IMR-90 (cell line): Measurements from ENCODE around the gene EIF2A. TPM values are rescaled to one million over a fixed set of nuclear protein-coding genes. Genes with fewer than 3 reads are reported as not detected.

ENCODE experiments used
- ATAC-seq: fragments of 200-7000 bp; cut with Tn5 transposase; 2 replicates; pipeline ENCODE4 v1.9.1; 2020; ENCODE audit warnings: low read depth, mild to moderate bottlenecking, moderate library complexity
- BruUV-seq: library from RNA; stranded (reverse); fragments of 400-500 nt; replicated peaks from 2 replicates; lab custom pipeline; 2021; lab: Mats Ljungman, UMichigan
- CTCF ChIA-PET: fragments of 300-600 bp; formaldehyde crosslinking; extraction: SDS; loops from one replicate; lab custom pipeline; 2021; ENCODE audit warnings: antibody characterized with exemption; lab: Yijun Ruan, JAX
- POLR2A ChIA-PET: fragments of 300-600 bp; sonication (Branson Sonifier 250); formaldehyde crosslinking; loops from one replicate; lab custom pipeline; 2022; ENCODE audit warnings: antibody characterized with exemption; ENCODE audit not compliant: unreplicated experiment; lab: Charles Lee
- DNase-seq: peaks from one replicate; pipeline ENCODE4 v3.0.0; 2013
- H2AFZ ChIP-seq: replicated peaks from 2 replicates; pipeline ENCODE3; 2013; ENCODE audit warnings: low read length, mild to moderate bottlenecking; ENCODE audit not compliant: poor library complexity
- H2AK5ac ChIP-seq: 2 replicates; pipeline ENCODE4 v1.6.1; 2013; ENCODE audit warnings: low read depth, low read length, inconsistent platforms
- H2AK9ac ChIP-seq: replicated peaks from 2 replicates; pipeline ENCODE3; 2013; ENCODE audit warnings: mild to moderate bottlenecking, low read depth, low read length, moderate library complexity; ENCODE audit not compliant: poor library complexity
- H2BK120ac ChIP-seq: 2 replicates; pipeline ENCODE4 v1.6.1; 2013; ENCODE audit warnings: low read depth, low read length, inconsistent platforms
- H2BK15ac ChIP-seq: 3 replicates; pipeline ENCODE4 v1.6.1; 2013; ENCODE audit warnings: low read depth, low read length, inconsistent platforms
- H2BK20ac ChIP-seq: 2 replicates; pipeline ENCODE4 v1.6.1; 2013; ENCODE audit warnings: low read depth, mild to moderate bottlenecking, inconsistent platforms, low read length, moderate library complexity
- H2BK5ac ChIP-seq: 2 replicates; pipeline ENCODE4 v1.6.1; 2013; ENCODE audit warnings: mild to moderate bottlenecking, low read depth, low read length, inconsistent platforms; ENCODE audit not compliant: poor library complexity, severe bottlenecking
- H3K14ac ChIP-seq: replicated peaks from 2 replicates; pipeline ENCODE4 v1.6.1; 2013; ENCODE audit warnings: low read depth, low read length, inconsistent platforms
- H3K18ac ChIP-seq: 2 replicates; pipeline ENCODE4 v1.6.1; 2013; ENCODE audit warnings: low read depth, low read length, control low read depth
- H3K23ac ChIP-seq: 2 replicates; pipeline ENCODE4 v1.6.1; 2013; ENCODE audit warnings: low read depth, low read length, inconsistent platforms
- H3K27ac ChIP-seq: 2 replicates; pipeline ENCODE4 v1.5.1; 2013; ENCODE audit warnings: mild to moderate bottlenecking, control low read depth, low read length; ENCODE audit not compliant: insufficient read depth
- H3K27me3 ChIP-seq: 2 replicates; pipeline ENCODE4 v1.6.1; 2013; ENCODE audit warnings: low read length; ENCODE audit not compliant: control insufficient read depth, insufficient read depth
- H3K36me3 ChIP-seq: 2 replicates; pipeline ENCODE4 v1.6.1; 2013; ENCODE audit warnings: low read length, mixed read lengths; ENCODE audit not compliant: control insufficient read depth, insufficient read depth
- H3K4ac ChIP-seq: 2 replicates; pipeline ENCODE4 v1.6.1; 2013; ENCODE audit warnings: low read depth, low read length, inconsistent platforms
- H3K4me1 ChIP-seq: 2 replicates; pipeline ENCODE4 v1.6.1; 2013; ENCODE audit warnings: low read length, mixed read lengths; ENCODE audit not compliant: control insufficient read depth, insufficient read depth
- H3K4me2 ChIP-seq: 2 replicates; pipeline ENCODE4 v1.6.1; 2013; ENCODE audit warnings: low read depth, mild to moderate bottlenecking, control low read depth, low read length, moderate library complexity
- H3K4me3 ChIP-seq: 2 replicates; pipeline ENCODE4 v1.5.1; 2013; ENCODE audit warnings: low read depth, mild to moderate bottlenecking, control low read depth, low read length, moderate library complexity; ENCODE audit not compliant: insufficient read depth
- H3K56ac ChIP-seq: 2 replicates; pipeline ENCODE4 v1.6.1; 2013; ENCODE audit warnings: low read length, inconsistent platforms; ENCODE audit not compliant: insufficient read depth; ENCODE audit errors: extremely low read depth
- H3K79me1 ChIP-seq, 2 experiments: 2 replicates each; pipeline ENCODE4 v1.6.1; 2013; ENCODE audit warnings: low read length in 2 of 2, inconsistent platforms in 1 of 2, low read depth in 1 of 2
- H3K9ac ChIP-seq: 2 replicates; pipeline ENCODE4 v1.6.1; 2013; ENCODE audit warnings: low read depth, low read length, control low read depth
- H3K9me1 ChIP-seq: 2 replicates; pipeline ENCODE4 v1.6.1; 2013; ENCODE audit warnings: low read length, inconsistent platforms; ENCODE audit not compliant: insufficient read depth
- H3K9me3 ChIP-seq: 2 replicates; pipeline ENCODE4 v1.6.1; 2013; ENCODE audit warnings: low read length; ENCODE audit not compliant: control insufficient read depth, insufficient read depth
- H4K20me1 ChIP-seq: 2 replicates; pipeline ENCODE4 v1.6.1; 2013; ENCODE audit warnings: low read length, inconsistent platforms; ENCODE audit not compliant: insufficient read depth
- H4K5ac ChIP-seq: 2 replicates; pipeline ENCODE4 v1.6.1; 2013; ENCODE audit warnings: mild to moderate bottlenecking, low read depth, low read length, control low read depth
- H4K8ac ChIP-seq, 2 experiments: 2 replicates each; pipeline ENCODE4 v1.6.1; 2013; ENCODE audit warnings: low read depth in 2 of 2, low read length in 2 of 2, control low read depth in 1 of 2, inconsistent platforms in 1 of 2
- H4K91ac ChIP-seq: 2 replicates; pipeline ENCODE4 v1.6.1; 2013; ENCODE audit warnings: low read depth, low read length, inconsistent platforms; ENCODE audit not compliant: insufficient read depth
- CHD1 ChIP-seq: IDR thresholded peaks from 2 replicates; pipeline ENCODE4 v1.6.1; 2012; ENCODE audit warnings: low read depth, low read length, improper control_type of control experiment
- POLR2A ChIP-seq: IDR thresholded peaks from 2 replicates; pipeline ENCODE4 v1.6.1; 2012; ENCODE audit warnings: mild to moderate bottlenecking, low read depth, low read length
- WGBS, 2 experiments: methylation state at CpG; one replicate each; pipeline versions ENCODE4 v1.1.5 to v1.1.7; 2013; ENCODE audit warnings: missing lambda C conversion rate in 2 of 2; ENCODE audit not compliant: insufficient read length in 1 of 2; ENCODE audit errors: extremely low coverage in 2 of 2; 5-methylcytosine and 5-hydroxymethylcytosine counted together
- dilution Hi-C: fragments of 300-500 bp; cut with HindIII; formaldehyde crosslinking; loops from one replicate; pipeline ENCODE4 v1.14.3; 2018; ENCODE audit warnings: low sequenced_read_pairs; ENCODE audit not compliant: unreplicated experiment
- in situ Hi-C: fragments of 300-500 bp; cut with MboI; formaldehyde crosslinking; loops from 3 replicates; pipeline ENCODE4 v1.14.3; 2019; ENCODE audit warnings: low sequenced_read_pairs, inconsistent platforms, mixed read lengths
- intact Hi-C: fragments of 100-400 bp; cut with micrococcal nuclease; formaldehyde crosslinking; loops from 2 replicates; pipeline ENCODE4 v1.10.0; 2022
- polyA plus RNA-seq, 3 experiments: library from polyadenylated mRNA; depleted of rRNA; stranded (reverse); fragments of >200 nt; gene quantifications; 2 replicates each; pipeline ENCODE4 v1.2.3, GENCODE V29; 2012; ENCODE audit warnings: low replicate concordance in 1 of 3
- total RNA-seq: library from RNA; depleted of rRNA; stranded (reverse); fragments of >200 nt; gene quantifications from 2 replicates; pipeline ENCODE4 v1.2.3, GENCODE V29; 2012

Gene EIF2A
- total and polyA plus RNA-seq, 2 of the 4 experiments (the other 2 are of a cell fraction), result 61.2 to 166 TPM

DNA sequence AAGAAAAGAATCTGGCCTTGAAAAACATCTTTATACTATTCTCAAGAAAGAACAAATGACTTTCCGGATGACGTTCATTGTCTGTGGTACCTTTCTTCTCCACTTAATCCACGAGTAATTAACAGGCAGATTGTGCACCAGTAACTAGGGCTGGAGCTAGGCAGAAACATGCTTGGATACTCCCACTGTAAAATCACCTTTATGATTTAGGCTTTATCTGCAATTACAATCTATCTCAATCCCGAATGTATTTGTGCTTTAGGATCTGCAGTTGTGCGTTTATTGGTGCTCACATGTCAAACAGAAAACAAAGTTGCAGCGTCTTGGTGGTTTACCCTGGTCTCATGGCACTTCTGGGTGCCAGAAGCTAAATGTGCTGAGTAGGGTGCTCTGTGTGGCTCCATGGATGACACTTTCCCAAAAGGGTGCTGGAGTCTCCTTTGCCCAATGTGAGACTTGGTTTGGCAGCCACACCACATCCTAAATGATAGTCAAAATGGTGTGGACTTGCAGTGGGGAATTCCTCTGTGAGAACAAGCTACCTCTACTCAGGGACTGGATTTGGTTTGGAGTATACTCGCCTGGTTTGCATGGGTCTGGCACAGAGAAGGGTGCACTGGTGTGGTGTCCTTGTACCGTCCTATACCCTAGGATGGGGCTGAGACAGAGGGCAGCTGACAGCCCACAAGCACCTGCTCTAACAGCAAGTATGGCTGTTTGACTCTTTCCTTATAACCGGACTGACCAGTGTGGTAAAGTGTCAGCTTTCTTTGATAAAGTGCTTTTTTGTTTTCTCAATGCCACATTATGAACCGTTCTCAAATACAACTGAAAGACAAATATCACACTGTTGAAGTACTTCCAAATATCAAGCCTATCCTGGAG, 8.0 kb upstream of the EIF2A start:
- Histone ChIP-seq H3K4me2 (no peak overlapping the region), H2BK5ac (no peak overlapping the region), H2BK20ac (no peak overlapping the region), H3K4me1 (peaks cover 2% of the 10 kb centered on the region; the same call in 1 of the 2 replicates), H3K4me3 (no peak overlapping the region), H3K9me1 (0 out of 2 replicates have a peak, but pooled peaks cover 2% of the 10 kb centered on the region), H3K9ac (no peak overlapping the region), H3K4ac (no peak overlapping the region), H2AK9ac (no peak overlapping the region), H3K27ac (no peak overlapping the region), H2AFZ (no peak overlapping the region), H3K79me1 (peaks cover 8 to 32% of the 10 kb centered on the region in 2 experiments; a peak in 3 of 4 replicates), H3K23ac (no peak overlapping the region), H3K14ac (no peak overlapping the region), H4K20me1 (peaks cover 15% of the 10 kb centered on the region; the same call in 1 of the 2 replicates), H2AK5ac (no peak overlapping the region), H4K91ac (no peak overlapping the region), H2BK120ac (no peak overlapping the region), H3K9me3 (no peaks in the 10 kb centered on the region), H3K18ac (no peak overlapping the region), H4K8ac (no peak overlapping the region), H3K36me3 (no peaks in the 10 kb centered on the region), H3K56ac (no peak overlapping the region), H2BK15ac (no peak overlapping the region), H3K27me3 (no peaks in the 10 kb centered on the region), H4K5ac (no peak overlapping the region)
- POLR2A ChIA-PET, result interaction anchor here (0.6 kb wide), 1 partner anchor 225 kb away, joined by 7 read pairs; the partner anchor contains the start of gene SIAH2
- DNase-seq (no peak), ATAC-seq (no peak; the same call in 1 of the 2 replicates)
- CTCF ChIA-PET, result no interaction called here
- in situ Hi-C loops (no loop called here), dilution Hi-C loops (no loop called here), intact Hi-C loops (no loop called here)
- BruUV-seq, result no TSS peak
- 100% methylated on average over 3 of the region's 10 CpGs; no CpG with 5 or more reads in 1 of the 2 experiments for WGBS, 2 experiments
- no peak for TF ChIP-seq CHD1
- peak; percentile 53; the same call in 1 of the 2 replicates for TF ChIP-seq POLR2A
